NCI-H146 treated with DMSO at 0.1 percent for 48 hours (cell line): Measurements from ENCODE around the gene MRTFB.
"Not testable (repeated sequence)": the region's sequence is repeated elsewhere in the genome, so short reads cannot be mapped to it uniquely, and the experiment has no call there.

Experiments used
- DNase-seq: peaks from one replicate; lab custom pipeline; 2025; ENCODE audit not compliant: unreplicated experiment; lab: John Stamatoyannopoulos, UW

Gene MRTFB, protein sequence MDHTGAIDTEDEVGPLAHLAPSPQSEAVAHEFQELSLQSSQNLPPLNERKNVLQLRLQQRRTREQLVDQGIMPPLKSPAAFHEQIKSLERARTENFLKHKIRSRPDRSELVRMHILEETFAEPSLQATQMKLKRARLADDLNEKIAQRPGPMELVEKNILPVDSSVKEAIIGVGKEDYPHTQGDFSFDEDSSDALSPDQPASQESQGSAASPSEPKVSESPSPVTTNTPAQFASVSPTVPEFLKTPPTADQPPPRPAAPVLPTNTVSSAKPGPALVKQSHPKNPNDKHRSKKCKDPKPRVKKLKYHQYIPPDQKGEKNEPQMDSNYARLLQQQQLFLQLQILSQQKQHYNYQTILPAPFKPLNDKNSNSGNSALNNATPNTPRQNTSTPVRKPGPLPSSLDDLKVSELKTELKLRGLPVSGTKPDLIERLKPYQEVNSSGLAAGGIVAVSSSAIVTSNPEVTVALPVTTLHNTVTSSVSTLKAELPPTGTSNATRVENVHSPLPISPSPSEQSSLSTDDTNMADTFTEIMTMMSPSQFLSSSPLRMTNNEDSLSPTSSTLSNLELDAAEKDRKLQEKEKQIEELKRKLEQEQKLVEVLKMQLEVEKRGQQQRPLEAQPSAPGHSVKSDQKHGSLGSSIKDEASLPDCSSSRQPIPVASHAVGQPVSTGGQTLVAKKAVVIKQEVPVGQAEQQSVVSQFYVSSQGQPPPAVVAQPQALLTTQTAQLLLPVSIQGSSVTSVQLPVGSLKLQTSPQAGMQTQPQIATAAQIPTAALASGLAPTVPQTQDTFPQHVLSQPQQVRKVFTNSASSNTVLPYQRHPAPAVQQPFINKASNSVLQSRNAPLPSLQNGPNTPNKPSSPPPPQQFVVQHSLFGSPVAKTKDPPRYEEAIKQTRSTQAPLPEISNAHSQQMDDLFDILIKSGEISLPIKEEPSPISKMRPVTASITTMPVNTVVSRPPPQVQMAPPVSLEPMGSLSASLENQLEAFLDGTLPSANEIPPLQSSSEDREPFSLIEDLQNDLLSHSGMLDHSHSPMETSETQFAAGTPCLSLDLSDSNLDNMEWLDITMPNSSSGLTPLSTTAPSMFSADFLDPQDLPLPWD

DNA sequence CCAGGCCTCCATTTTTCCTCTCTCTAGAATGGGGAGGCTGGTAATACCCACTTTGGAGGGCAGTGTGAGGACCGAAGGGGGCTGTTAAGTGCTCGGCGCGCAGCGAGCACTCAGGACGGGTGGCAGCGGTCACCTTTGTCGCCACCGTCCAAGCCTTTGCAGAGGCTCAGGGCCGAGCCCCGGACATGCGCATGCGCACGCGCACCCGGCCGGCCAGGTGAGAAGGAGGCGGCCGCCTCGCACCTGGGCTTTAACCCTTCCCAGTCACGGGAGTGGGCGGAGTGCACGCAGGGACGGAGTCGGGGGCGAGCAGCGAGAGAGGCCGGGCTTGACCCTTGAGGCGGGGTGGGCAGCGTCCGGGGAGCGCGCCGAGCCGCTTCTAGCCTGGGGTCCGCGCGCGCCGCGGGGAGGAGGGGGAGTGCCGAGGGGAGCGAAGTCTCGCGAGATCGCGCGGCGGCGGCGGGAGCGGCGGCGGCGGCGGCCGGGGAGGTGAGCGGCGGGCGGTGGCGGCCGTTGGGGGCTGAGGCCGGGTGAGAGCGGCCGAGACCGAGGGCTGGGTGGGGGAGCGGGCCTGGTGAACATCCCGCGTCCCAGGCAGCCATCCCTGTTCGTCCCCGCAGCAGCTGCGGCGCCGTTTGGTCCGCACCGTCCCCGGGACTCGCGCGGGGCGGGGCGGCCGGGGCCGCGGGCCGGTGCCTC, at the start of gene MRTFB:
TSS of gene MRTFB (plus strand) at position 443 of the 699 bp plus-strand sequence. CDS start 69,288 bp downstream, outside the sequence.
- peak; percentile 93 for DNase-seq

DNA sequence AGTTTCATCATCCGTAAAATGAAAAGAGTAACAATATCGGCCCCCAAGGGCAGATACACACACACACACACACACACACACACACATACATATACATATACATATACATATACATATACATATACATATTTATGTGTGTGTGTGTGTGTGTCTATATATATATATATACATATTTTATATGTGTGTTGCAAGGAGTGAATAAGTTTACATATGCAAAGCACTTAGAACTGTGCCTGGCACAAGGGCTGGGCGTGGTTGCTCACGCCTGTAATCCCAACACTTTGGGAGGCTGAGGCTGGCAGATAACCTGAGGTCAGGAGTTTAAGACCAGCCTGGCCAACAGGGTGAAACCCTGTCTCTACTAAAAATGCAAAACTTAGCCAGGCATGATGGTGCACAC, 47.6 kb upstream of the MRTFB start:
- not testable (repeated sequence) for DNase-seq

DNA sequence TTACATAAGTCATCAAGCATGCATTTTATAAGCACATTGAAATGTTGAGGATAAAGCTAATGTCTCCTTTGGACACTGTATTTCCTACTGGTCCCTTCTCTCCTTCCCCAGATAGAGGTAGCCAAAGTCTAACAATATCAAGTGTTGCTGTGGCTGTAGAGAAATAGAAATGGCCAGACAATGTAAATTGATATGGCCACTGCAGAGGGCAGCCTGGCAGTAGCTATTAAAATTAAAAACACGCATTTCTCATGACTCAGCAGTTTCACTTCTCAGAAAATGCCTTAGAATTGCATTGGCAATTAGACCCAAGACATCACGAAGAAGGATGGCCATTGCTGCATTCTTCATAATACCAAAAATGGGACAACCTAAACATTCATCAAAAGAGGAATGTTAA, 46.8 kb upstream of the MRTFB start:
- DNase-seq: no peak

DNA sequence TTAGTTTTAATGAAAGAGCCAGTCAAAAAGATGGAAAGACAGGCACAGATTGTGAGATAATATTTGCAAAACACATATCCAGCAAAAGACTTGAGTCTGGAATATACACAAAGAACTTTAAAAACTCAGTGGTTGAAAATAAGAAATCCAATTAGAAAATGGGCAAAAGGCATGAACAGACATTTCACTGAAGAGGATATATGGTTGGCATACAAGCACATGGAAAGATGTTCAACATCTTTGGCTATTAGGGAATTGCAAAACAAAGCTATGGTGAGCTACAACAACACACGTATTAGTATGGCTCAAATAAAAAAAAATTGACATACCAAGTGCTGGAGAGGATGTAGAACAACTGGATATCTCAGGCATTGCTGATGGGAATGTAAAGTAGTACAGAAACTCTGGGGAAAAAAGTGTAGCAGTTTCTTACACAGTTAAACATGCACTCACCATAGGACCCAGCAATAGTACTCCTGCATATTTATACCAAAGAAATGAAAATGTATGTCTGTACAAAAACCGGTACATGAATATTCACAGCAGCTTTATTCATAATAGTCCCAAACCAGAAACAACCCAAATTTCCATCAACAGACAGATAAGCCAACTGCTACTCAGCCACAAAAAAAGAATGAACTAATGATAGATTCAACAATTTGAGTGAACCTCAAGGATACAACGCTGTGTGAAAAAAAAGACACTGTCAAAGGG, 44.4 kb upstream of the MRTFB start:
- DNase-seq: no peak

DNA sequence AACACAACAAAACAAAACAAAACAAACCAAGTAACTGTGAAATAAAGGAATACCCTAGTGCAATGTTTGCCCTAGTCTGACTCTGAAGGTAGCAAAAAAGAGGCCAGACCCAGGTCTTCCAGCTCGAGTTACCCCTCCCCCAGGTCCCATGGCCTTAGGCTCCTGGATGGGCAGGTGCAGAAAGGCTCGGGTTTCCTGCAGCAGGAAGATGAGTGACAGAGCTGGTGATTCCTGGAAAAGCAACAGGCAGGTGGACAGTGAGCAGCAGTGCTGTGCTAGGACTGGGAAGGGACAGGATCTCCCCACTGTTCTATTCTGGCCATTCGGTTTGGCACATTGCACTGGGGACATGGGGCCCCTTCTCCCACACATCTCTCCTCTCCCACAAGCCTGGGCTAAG, 42.9 kb upstream of the MRTFB start:
- peak; percentile 92 for DNase-seq

DNA sequence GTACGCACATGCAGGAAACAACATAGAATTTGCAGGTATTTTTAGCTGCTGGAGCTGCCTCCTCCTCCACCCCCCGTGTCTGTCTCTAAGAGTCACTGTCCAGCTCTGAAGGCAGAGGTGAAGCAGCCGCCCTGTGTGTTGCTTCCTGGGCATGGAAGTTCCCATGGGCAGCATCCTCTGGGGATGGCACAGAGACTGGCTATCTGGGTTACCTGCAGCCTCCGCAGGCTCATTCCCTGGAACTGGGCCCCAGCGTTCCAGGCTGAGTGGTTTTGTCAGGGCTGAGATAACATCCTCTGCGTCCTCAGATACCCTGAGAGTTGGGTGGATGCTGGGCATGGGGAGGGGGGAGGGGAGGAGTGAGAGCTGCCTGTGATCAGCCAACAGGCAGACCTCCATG, 41.5 kb upstream of the MRTFB start:
- DNase-seq: no peak

DNA sequence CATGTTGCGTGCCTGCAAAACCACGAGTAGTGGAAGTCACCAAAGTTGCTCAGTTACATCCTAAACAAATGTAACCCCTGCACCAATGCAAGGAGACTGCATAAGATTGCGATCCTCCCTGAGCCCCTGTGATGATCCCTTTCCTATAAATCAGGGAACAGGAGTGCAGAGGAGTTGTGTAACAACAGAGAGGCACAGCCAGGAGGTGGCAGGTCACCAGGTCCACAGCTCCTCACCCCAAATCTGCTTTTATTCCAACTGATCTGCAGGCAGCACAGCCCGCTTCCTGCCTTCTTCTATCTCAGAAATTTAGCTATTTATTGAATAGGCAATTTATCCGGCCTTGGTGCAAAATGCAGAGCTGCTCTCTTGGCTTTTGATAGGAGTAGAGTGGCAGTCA, 36.0 kb upstream of the MRTFB start:
- DNase-seq: no peak

DNA sequence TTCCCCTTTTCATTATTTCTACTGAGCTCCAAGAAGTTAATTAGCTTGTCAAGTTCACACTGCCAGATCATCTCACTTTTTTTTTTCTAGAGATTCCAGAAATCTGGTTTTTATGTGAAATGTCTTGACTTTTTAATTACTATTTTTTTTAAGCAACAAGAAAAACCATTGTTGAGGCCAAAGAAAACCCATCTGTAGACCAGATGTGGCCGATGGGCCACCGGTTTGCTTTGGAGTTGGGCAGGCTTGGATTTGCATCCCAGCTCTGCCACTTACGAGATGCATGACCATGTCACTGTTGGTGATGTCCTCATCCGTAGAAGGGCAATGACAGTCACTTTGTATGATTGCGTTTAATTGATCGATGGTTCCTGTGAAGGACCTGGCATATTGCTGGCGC, 34.2 kb upstream of the MRTFB start:
- DNase-seq: no peak

DNA sequence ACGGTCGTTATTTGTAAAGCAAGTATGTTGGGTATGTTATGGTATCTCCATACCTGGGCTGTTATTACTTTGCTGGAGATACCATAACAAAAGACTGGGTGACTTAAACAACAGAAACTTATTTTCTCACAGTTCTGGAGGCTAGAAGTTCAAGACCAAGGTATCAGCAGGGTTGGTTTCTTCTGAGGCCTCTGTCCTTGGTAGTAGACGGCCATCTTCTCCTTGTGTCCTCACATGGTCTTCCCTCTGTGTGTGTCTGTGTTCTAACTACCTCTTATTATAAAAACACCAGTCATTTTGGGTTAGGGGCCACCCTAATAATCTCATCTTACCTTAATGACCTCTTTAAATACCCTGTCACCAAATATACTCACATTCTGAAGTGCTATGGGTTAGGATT, 33.2 kb upstream of the MRTFB start:
- DNase-seq: no peak

DNA sequence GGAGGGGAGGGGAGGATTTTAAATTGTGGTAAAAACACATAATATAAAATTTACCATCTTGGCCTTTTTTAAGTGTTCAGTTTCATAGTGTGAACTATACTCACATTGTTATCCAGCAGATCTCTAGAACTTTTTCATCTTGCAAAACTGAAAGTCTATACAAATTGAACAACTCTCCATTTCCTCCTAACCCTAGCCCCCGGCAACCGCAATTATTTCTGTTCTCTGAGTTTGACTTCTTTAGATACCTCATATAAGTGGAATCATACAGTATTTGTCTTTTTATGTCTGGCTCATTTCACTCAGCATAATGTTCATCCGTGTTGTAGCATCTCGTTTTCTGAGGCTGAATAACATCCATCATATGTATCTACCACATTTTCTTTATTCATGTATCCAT, 30.0 kb upstream of the MRTFB start:
- no peak for DNase-seq

DNA sequence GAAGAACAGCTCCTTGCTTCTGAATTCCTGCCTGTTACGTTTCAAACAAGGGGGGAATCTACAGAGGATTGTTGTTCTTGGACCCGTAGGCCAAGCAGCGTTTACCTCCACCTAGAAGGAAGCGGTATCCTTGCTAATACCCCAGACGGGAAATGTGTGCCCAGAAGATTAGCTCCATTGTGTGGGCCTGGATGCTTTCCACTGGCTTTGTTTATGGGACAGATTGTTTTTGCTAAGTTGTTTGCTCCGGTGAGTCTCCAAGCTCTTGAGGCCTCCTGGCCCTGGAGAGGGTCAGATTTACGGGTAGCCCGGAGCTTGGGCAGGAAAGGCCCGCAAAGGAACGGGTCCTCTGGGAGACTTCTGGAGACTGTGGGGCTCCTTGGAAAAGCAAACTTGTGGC, 28.4 kb upstream of the MRTFB start:
- DNase-seq: no peak

DNA sequence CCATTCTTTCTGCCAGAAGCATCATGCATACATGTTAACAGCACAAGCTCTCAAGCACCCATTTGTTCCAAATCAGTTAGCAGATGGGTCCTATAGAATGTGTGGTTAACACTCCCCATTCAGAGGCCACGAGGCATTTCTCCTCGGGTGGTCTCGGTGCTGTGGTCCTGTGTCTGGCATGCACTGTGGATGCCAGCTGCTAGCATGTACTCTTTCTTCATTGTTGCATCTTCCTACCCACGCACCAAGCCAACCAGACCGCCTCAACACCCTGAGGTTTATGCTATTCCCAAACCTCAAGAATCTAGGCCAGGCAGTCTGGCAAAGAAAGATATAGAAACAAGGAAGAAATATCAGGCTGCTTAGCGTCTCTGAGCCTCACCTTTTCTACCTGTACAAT, 27.8 kb upstream of the MRTFB start:
- DNase-seq: no peak

DNA sequence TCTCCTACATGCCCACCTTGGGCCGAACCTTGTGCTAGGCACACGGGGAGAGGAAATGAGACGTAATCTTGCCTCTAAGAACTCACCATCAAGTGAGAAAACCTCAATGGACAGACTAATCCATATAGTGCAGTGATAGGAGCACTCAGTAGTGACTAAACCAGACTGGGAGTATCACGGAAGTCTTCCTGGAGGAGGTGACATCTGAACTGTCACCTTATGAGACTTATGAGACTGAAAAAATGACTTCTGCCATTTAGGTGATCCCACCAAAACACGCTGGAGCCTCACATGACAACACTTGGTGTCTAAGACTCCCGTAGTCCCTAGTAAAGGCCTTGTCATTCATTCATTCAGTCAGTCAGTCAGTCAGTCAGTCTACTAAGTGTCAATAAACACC, 27.3 kb upstream of the MRTFB start:
- DNase-seq: no peak

DNA sequence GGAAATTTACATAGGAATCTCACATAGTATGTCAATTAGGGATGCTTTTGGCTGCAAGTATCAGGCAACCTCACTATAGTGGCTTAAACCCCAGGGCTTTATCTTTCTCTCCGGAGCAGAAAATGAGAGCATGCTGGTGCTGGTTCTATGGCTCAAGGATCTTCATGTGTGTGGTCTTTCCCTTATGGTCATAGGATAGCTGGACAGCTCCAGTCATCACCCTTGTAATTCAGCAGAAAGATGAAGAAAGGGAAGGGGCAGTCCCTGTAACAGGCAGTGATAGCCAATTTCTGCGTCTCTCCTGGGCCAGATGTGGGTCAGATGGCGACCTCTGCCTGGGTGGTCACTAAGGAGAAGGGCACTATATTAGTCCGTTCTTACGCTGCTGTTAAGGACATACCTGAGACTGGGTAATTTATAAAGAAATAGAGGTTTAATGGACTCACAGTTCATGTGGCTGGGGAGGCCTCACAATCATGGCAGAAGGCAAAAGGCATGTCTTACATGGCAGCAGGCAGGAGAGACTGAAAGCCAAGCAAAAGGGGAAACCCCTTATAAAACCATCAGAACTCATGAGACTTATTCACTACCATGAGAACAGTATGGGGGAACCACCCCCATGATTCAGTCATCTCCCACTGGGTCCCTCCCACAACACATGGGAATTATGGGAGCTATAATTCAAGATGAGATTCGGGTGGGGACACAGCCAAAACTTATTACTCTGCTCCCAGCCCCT, 23.8 kb upstream of the MRTFB start:
- not testable (repeated sequence) for DNase-seq

DNA sequence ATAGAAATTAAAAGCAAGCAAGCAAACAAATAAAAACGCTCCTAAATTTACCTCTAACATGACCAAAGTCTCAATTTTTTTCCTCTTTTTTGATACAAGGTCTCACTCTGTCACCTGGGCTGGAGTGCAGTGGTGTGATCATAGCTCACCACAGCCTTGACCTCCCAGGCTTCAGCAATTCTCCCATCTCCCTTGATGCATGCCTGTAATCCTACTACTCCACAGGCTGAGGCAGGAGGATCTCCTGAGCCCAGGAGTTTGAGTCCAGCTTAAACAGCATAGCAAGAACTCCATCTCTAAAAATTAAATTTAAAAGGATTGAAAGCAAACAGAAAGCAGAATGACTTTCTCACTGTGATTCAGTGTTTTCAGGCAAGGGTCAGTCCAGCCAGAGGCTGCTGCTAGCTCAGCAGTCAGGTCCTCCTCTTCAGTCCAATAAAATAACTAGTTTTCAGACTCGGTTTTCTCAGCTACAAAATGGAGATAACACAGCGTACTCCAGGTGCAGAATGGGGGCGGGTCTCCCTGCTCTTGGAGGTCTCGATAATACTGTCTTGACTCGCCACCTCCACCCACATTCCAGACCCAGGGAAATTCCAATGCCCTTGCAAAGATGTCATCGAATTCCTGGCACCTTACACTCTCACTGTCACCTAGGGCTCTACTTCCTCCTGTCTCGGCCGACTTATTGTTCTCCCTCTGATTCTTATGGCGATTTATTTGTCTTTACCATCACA, 20.7 kb upstream of the MRTFB start:
- DNase-seq: no peak

DNA sequence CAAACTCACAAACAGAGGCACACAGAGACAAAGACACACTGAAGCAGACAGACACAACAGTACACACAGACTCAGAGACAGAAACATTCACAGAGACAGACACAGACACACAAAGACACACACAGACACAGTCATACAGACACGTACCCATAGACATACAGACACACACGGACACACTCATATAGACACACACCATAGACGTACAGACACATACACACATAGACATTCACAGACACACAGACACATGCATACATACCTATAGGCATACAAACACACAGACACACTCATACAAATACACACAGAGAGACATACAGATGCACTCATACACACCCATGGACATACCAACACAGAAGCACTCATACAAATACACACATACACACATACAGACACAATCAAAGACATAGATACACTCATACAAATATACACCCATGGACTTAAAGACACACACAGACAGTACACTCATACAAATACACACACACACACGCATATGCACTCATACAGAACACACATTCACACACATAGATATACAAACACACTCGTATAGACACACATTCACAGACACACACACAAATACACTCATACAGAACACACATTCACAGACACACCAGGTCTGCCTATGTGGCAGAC, 19.9 kb upstream of the MRTFB start:
- no peak for DNase-seq

DNA sequence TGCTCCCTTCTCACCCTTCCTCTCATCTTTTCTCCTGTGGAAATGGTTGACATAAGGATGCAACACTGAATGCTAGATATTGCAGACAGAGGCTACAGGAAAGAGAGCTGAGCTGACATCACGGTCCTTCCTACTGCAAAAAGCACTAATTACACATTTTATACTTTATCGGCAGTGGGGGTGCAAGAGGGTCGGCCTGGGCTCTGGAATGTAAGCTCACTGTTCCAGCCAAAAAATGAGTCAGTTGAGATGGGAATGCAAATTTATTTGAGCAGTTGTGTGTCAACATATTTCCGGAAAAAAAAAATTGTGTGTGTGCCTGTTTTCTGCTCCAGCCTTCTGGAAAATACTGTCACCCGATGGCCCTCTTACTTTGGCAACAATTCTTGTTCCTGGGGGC, 14.1 kb upstream of the MRTFB start:
- no peak for DNase-seq

DNA sequence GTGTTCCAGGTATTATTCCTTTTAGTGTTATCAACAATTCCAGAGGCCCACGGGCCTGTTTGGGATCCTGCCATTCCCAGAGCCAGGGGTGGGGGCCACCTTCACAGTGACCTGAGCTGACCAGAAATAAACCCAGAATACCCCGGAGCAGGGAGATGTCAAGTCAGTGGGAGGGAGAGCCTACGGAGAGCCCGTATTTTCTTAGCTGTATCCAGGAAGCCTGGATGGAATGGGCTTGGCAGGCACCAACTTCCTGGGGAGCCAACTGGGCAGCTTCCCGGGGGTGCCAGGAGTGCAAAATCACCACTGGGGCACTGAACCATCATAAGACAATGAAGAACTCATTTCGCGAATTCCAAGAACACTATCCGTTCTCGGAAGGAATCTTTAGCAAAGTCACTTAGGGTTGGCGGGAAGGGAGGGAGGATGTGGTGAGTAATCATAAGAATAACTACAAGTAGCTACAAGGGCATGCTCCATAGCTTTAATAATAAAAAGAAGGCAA, 13.2 kb upstream of the MRTFB start:
- no peak for DNase-seq
